PC-9 (cell line): ENCODE data around the gene RFX8.

ENCODE experiments used
- EZH2 ChIP-seq: fragments of 200-600 bp; sonication (generic); IDR thresholded peaks from 2 replicates; pipeline ENCODE4 v1.8.0; 2017; ENCODE audit warnings: antibody characterized with exemption, low read depth
- TF ChIP-seq, protein P1 (sequence below): fragments of 200-600 bp; sonication (generic); conservative IDR thresholded peaks from 2 replicates; pipeline ENCODE4 v1.6.1; 2017; ENCODE audit warnings: mixed run types, antibody characterized with exemption, mild to moderate bottlenecking, moderate library complexity

DNA sequence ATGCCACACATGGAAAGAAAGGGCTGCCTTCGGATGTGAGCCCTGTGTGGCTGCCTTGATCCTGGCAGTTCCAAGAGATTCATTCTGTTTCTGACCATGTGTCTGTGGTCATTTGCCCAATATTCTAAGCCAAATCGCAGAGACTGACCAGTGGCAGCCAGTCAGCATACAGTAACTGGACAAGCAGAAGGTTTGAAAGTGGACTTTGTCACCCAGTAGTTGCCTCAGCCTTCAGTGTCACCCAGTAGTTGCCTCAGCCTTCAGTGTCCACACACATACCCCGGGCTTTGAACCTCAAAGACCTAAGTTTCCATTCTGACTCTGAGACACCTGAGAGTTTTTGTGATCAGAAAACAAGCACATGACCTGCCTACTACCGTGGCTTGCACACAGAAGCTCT, 5.0 kb downstream of the RFX8 start:
- TF ChIP-seq, protein P1, sequence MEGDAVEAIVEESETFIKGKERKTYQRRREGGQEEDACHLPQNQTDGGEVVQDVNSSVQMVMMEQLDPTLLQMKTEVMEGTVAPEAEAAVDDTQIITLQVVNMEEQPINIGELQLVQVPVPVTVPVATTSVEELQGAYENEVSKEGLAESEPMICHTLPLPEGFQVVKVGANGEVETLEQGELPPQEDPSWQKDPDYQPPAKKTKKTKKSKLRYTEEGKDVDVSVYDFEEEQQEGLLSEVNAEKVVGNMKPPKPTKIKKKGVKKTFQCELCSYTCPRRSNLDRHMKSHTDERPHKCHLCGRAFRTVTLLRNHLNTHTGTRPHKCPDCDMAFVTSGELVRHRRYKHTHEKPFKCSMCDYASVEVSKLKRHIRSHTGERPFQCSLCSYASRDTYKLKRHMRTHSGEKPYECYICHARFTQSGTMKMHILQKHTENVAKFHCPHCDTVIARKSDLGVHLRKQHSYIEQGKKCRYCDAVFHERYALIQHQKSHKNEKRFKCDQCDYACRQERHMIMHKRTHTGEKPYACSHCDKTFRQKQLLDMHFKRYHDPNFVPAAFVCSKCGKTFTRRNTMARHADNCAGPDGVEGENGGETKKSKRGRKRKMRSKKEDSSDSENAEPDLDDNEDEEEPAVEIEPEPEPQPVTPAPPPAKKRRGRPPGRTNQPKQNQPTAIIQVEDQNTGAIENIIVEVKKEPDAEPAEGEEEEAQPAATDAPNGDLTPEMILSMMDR = no peak
- no peak for TF ChIP-seq EZH2
